ENCODE data around the gene AQP7. TPM values are rescaled to one million over a fixed set of nuclear protein-coding genes. Genes with fewer than 3 reads are reported as not detected.

The AQP7 gene
- total RNA-seq, 4 donors from 2014 or later, result 128 to 466 (median 169) TPM

- no peak for TF ChIP-seq CTCF (IDR thresholded peaks at IDR 0.05)
- ATAC-seq (ENCODE audit: low FRiP score) (no peak), DNase-seq (ENCODE audit: low spot score) (no peak)
These were observed 37.4 kb upstream of the AQP7 start for GRCh38 chr9:33439731-33440130.

DNA sequence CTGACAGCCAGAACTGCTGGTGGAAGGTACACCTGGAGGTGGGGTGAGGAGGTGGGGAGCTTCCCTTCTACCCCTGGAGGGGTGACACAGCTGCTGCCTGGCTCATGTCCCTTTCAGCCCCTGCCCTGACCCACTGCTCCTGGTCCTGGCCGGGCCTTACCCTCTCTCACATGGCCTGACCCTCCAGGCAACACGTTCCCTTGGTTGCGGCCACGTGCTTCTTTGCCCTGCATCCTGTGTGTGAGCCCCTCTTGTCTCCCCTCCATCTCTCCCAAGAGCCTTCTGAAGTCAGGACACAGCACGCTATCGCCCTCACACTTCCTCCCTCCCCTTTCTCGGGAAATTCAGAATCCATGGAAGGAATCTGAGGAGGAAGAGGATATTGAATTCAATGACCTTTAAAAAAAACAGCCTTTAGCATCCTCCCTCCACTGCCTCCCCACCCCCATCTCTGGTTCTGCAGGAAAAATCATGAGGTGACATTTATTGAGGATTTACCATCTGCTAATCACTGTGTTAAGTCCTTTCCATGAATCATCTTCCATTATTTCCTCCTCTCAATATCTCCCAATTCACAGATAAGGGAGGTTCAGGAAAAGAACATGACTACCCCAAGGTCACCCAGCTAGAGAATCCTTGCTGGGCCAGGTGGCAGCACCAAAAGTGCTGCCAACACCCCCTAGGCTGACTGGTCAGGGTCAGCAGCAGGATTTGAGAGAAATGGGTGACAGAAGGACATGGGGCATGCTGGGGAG, 36.7 kb upstream of the AQP7 start:
- no peak for ATAC-seq (ENCODE audit: low FRiP score)
- DNase-seq (ENCODE audit: low spot score), result no peak
- TF ChIP-seq CTCF (IDR thresholded peaks at IDR 0.05), result no peak

DNA sequence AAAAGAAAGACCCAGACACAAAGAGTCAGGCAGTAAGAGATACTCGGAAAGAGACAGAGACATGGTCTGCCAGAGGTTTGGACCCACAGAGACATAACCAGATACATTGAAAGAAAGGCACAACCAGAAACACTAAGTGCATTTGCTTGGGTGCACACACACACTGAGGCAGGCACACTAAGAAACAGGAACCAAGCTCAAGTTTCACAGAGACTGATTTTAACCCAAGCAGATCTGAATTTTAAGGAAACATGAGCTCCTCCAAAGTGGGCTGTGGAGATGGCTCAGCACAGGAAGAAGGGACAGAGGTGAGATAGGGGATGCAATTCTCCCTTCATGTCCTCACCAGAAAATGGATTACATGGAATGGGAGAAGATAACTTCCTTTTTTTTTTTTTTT, 35.5 kb upstream of the AQP7 start:
- TF ChIP-seq CTCF (IDR thresholded peaks at IDR 0.05), result no peak
- no peak for DNase-seq (ENCODE audit: low spot score)
- ATAC-seq (ENCODE audit: low FRiP score), result no peak

DNA sequence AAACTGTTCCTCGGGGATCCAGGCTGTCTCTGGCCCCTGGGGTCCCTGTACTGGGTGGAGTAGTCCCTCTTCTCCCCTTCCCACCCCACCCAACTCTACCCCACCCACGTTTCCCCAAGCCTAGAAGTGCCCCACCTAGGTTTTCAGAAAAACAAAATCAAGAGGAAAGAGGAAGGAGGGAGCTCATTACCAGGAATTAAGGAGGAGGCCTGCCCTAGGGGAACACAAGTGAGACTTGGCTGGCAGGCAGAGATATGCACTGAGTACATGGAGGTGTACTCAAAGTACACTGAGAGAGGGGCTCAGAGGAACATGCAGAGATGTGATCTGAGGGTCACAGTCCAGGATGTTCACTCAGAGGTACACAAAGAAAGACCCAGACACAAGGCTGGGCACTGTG, 34.8 kb upstream of the AQP7 start:
- TF ChIP-seq CTCF (IDR thresholded peaks at IDR 0.05), result no peak
- ATAC-seq (ENCODE audit: low FRiP score), result peak; percentile 22

GRCh38 chr9:33436445-33436844, 34.1 kb upstream of the AQP7 start:
- DNase-seq (ENCODE audit: low spot score) (no peak), ATAC-seq (ENCODE audit: low FRiP score) (no peak)
- no peak for TF ChIP-seq CTCF (IDR thresholded peaks at IDR 0.05)

More for the DNA sequence above, 34.8 kb upstream of the AQP7 start:
- DNase-seq (ENCODE audit: low spot score), result no peak

GRCh38 chr9:33435821-33436277, 33.5 kb upstream of the AQP7 start:
- no peak for ATAC-seq (ENCODE audit: low FRiP score)
- TF ChIP-seq CTCF (IDR thresholded peaks at IDR 0.05), result no peak

More at GRCh38 chr9:33435821-33436277, 33.5 kb upstream of the AQP7 start:
- no peak for DNase-seq (ENCODE audit: low spot score)
